ENCODE results near the gene WEE1. TPM values are rescaled to one million over a fixed set of nuclear protein-coding genes. Genes with fewer than 3 reads are reported as not detected.

WEE1 gene
- total RNA-seq, 1 donor from 2014 or later = 105 TPM

- no peak for TF ChIP-seq CTCF (conservative IDR thresholded peaks at IDR 0.05; ENCODE audit: low read depth, low read length)
- DNase-seq (ENCODE audit: low read depth) = no peak
- no peak overlapping the region for H3K4me3 ChIP-seq (ENCODE audit: low read depth, low read length)
These were observed 44.2 kb upstream of the WEE1 start for GRCh38 chr11:9529334-9529650.

GRCh38 chr11:9530020-9530621, 43.3 kb upstream of the WEE1 start:
- TF ChIP-seq CTCF (conservative IDR thresholded peaks at IDR 0.05; ENCODE audit: low read depth, low read length) = no peak

GRCh38 chr11:9530901-9531625, 42.4 kb upstream of the WEE1 start:
- no peak for DNase-seq (ENCODE audit: low read depth)
- no peak for TF ChIP-seq CTCF (conservative IDR thresholded peaks at IDR 0.05; ENCODE audit: low read depth, low read length)
- no peak overlapping the region for H3K4me3 ChIP-seq (ENCODE audit: low read depth, low read length)

More at GRCh38 chr11:9530020-9530621, 43.3 kb upstream of the WEE1 start:
- no peak for DNase-seq (ENCODE audit: low read depth)
- H3K4me3 ChIP-seq (ENCODE audit: low read depth, low read length) = no peak overlapping the region

- no peak for TF ChIP-seq CTCF (conservative IDR thresholded peaks at IDR 0.05; ENCODE audit: low read depth, low read length)
- no peak overlapping the region for H3K4me3 ChIP-seq (ENCODE audit: low read depth, low read length)
- DNase-seq (ENCODE audit: low read depth) = no peak
These were observed 40.4 kb upstream of the WEE1 start for GRCh38 chr11:9533058-9533457.

- no peak for DNase-seq (ENCODE audit: low read depth)
- no peak overlapping the region for H3K4me3 ChIP-seq (ENCODE audit: low read depth, low read length)
- no peak for TF ChIP-seq CTCF (conservative IDR thresholded peaks at IDR 0.05; ENCODE audit: low read depth, low read length)
These were observed 39.6 kb upstream of the WEE1 start for GRCh38 chr11:9533736-9534473.

GRCh38 chr11:9535189-9535781, 38.2 kb upstream of the WEE1 start:
- no peak for DNase-seq (ENCODE audit: low read depth)

More at GRCh38 chr11:9535189-9535781, 38.2 kb upstream of the WEE1 start:
- no peak overlapping the region for H3K4me3 ChIP-seq (ENCODE audit: low read depth, low read length)
- TF ChIP-seq CTCF (conservative IDR thresholded peaks at IDR 0.05; ENCODE audit: low read depth, low read length) = peak; percentile 92
